Erythroblast (primary cell): ENCODE data around the gene GAS2.

Experiments
- DNase-seq, 2 experiments: peaks; one replicate each; lab custom pipeline; 2025; lab: John Stamatoyannopoulos, UW
- GATA1 ChIP-seq: IDR thresholded peaks from 2 replicates; pipeline ENCODE4 v1.6.1; 2011; ENCODE audit warnings: low read depth, mild to moderate bottlenecking, control low read depth, low read length, moderate library complexity
- POLR2A ChIP-seq: IDR thresholded peaks from 2 replicates; pipeline ENCODE4 v1.6.1; 2011; ENCODE audit warnings: mild to moderate bottlenecking, low read length

The GAS2 gene

DNA sequence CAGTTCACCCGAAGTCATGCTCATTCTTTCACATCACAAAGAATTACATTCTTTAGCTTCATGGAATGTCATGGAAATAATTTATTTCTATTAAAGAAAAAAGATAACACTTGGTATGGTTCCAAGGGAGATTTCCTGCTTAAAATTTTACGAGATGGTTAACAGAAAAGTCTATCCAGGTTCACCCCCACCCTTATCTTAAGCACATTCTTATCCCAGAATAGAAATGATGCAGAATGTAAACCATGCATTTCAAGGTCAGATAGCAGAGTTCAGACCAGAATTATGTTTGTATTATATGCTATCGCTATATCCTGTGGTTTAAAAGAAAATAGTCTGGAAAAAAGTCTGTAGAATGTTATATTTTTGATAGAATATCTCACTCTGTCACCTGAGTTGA is 58.7 kb downstream of the GAS2 start:
- no peak for TF ChIP-seq POLR2A
- no peak for DNase-seq

DNA sequence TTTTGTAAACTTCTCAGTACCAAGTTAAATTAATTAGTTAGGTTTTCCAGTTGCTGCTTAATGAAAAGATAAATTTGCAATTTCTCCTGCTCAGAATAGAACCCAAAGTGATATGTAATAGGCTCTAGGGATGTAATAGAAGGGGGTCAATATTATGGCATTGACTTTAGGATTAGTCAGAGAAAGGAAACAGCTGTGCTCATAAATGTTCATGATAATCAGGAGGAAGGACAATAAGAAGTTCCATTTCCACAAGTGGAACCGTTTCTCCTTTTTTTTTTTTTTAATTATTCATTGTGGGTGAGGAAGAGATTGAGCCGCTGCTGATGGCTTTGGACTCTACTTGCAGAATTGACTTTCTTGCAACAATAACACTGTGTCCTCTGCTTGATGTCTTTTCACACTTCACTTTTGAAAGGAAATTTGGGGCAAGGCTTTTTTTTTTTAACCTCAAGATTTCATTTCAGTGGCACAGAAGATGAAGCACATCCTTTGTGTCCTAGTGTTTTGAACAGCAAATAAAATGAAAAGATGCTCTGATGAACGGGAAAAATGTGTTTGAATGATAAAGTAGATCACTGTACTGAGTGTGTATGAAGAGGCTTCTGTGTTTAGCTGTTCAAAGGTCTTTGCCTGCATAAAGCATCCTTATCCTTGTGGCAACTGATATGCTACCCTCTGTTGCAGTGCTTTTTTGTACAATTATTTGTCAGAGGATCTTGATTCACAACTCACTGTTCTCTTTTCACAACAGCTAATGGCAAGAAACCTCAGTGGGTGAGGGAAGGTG is 62.4 kb downstream of the GAS2 start:
- TF ChIP-seq GATA1 (no peak), POLR2A (no peak)
- DNase-seq, result no peak

DNA sequence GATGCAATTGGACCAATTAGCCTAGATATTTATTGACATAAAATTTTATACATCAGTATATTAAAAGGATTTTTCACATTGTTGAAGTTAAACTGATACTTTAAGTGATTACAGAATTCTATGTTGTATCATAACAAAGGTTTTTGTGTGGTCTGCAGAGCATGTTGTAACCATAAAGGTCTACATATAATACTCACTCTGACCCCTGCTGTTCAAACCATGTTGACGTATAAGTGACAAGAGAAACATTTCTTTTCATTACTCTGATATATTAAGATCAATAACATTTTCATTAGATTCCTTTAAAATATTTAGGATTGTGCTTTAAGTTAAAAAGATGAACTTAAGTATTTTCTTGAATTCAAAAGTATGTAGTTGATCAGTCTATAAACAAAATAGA is 63.9 kb downstream of the GAS2 start:
- no peak for TF ChIP-seq GATA1
- no peak for TF ChIP-seq POLR2A
- peak in 1 of 2 experiments; percentile 6 for DNase-seq

DNA sequence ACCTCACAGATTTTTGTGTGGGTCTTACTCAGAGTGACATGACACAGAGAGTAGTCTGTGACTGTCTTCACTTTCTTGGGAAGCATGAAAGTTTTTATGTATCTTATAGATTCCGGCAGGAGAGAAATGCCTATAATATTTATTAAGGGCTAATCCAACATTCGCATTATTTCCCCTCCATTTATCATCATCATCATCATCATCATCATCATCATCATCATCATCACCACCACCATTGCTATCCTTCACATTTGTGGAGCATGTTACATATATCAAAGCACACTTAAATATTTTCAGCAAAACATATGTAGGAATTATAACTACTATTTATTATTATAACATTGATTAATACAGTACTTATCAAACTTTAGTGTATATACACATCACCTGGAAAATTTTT is 66.2 kb downstream of the GAS2 start:
- no peak for DNase-seq
- TF ChIP-seq GATA1, result no peak
- no peak for TF ChIP-seq POLR2A

DNA sequence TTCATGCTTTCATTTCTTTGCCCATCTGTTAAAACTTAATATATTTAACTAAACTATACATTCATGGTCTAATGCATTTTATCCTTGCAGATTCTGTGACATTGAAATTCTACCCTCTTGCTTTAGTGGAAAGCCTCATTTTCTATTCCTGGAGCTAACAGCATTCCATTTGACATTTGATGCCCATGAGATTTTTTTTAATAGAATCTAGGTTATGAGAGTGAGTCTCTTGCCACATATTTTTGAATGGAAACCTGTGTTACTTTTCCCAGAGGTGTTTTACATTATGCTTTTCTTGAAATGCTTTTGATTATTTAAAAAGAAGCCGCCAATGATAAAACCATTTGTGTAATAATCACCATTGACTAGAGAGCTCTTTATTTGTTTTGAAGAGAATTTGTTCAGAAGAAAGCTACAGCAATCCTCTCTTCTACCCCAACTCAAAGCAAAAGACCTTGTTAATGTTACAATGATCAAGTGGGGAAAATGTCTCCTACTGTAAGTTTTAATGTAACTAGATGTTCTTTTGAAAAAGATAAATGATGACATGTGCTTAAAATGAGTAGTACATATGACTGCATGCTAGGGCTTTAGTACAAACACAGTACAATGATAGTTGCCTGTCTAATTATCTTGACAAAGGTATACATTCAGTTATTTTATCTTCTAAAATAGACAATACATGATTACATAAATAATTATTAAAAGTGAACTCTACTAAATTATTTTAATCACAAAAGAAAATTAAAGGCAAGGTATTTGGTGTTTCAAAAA is 67.3 kb downstream of the GAS2 start:
- TF ChIP-seq POLR2A, result no peak
- TF ChIP-seq GATA1, result no peak
- DNase-seq, result no peak

DNA sequence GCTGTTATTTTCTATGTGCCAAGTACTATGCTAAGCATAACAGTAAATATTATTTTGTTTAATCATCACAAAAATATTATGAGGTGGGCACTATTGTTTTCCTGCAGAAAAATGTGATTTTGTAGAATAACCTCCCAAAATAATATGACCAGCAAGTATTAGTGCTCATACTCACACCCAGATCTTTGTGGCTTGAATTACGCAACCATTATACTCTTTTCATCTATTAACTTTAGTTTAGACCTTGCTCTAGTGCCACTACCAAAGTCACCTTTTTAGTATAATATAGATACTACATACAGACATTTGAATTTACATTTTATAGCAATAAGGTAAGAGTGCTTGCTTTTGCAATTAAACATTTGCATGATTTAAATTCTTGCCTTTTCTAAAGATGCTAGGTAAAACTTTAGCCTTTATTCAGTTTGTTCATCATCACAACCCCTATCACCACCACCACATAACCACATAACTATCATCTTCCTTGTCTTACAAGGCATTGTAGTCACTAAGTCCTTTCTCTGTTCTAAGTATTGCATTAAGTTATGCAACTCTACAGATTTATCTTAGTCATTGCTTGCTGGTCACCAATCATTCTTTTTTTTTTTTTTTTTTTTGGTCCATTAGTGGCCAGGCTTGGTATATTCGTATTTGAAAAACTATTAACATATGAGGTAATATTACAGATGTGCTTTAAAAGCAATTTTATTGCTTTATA is 68.4 kb downstream of the GAS2 start:
- no peak for TF ChIP-seq GATA1
- no peak for TF ChIP-seq POLR2A
- DNase-seq, result peak in 1 of 2 experiments; percentile 9

DNA sequence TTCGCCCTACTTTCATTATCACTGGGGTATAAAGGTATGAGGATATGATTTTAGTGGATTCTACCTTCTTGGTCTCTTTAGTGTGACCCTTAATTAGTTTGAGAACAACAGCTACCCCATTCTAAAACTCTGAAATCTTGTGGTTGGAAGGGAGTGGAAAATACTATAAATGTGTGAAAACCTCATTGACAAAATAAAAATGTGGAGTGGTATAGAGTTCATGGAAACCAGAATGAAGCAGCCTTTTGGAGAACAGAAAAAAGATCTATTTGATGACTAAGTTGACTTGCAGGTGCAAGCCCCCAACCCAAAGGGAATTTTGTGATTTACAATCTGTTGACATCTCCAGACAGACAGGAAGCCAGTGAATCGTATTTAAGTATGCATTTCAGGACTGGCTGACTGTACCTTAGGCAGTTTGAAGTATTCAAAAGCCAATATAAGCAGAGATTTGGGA is 75.8 kb downstream of the GAS2 start:
- TF ChIP-seq POLR2A, result no peak
- TF ChIP-seq GATA1, result no peak
- no peak for DNase-seq

DNA sequence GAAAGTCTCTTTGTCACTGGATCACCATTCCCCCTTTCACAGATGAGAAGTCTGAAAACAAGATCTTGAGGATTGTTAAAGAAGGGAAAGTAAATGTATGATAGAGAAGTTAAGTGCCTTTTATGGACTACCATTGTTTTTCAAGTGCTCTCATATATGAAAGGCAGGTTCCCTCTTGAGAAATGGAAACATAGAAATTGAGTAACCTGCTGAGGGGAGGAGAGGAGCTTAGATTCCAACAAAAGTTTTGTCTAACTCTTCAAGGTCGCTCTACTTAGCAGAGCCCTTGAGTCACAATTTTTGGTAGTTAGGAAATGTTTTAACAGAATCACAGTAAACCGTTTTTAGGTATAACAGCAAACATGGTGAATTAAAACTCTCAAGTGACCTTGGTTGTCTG is 83.1 kb downstream of the GAS2 start:
- no peak for DNase-seq
- TF ChIP-seq GATA1, result no peak
- no peak for TF ChIP-seq POLR2A

DNA sequence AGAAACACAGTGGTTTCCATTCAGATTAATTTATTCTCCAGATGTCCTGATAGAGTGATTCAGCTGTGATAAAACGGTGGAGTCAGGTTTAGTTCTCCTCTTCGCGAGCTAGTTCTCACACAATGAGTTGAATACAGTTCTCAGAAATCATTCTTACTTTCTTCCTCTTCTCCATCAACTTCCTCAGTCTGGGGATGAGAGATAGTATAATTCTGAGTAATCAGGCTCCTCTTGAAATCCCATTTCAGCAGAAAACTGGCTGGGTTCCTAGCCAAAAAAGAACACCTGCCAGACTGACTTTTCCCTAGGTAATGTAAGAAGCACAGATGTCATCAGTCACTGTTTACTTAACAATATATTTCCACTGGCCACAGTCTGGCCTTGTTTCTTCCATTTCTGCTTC is 86.5 kb downstream of the GAS2 start:
- DNase-seq, result no peak

DNA sequence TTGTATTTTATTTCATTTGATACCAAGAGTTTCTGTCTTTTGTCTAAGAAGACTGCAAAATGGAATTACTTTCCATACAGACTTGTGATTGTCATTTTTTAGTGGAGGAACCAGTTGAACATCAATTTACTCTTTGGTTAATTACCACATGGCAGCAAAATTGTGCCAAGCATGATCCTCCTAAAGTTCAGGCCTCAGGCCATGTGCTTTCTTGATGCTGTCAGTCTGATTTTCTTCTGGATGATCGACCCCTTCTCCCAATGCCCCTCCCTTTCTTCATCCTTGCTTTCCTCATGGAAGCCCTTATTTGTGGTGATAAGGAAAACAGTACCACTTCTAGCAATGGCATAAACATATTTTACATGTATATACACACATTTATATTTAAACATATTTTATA is 87.0 kb downstream of the GAS2 start:
- DNase-seq, result no peak
- TF ChIP-seq GATA1 (no peak), POLR2A (no peak)

More for the DNA sequence above, 86.5 kb downstream of the GAS2 start:
- TF ChIP-seq GATA1 (no peak), POLR2A (no peak)

DNA sequence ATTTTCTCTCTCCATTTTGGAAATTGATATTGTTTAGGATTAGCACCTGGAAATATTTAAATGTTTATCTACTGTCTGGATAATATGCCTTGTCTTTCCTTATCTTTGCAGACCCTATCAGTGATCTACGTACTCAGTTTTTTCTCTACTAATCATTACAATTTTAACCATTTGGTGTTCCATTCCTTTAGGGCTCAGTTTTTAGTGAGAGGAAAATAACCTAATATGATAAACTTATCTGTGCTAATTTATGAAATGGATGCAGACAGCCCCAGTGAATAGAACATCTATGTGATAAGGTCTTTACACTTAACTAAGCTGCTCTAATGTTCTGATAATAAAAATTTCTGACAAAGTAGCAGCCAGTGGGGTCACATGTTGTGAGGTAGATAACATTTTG is 94.7 kb downstream of the GAS2 start:
- no peak for DNase-seq
- no peak for TF ChIP-seq GATA1

DNA sequence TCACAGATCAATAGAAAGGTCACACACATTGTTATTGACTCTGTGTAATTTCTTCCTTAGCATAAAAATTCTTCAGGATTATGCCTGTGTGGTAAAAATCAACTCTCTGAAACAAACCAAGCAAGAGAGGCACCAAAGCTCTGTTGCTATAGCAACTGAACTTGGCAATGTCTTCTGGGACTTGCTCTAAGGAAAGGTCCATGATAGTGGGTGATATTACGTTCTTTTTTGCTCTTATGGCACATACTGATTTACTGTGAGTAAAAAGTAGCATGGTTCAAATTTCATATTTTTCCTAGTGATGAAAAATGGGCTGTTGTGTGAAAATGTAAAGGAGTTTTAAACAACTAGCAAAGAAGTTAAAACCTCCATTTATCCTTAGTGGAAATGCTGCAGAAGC is 96.8 kb downstream of the GAS2 start:
- DNase-seq, result no peak

DNA sequence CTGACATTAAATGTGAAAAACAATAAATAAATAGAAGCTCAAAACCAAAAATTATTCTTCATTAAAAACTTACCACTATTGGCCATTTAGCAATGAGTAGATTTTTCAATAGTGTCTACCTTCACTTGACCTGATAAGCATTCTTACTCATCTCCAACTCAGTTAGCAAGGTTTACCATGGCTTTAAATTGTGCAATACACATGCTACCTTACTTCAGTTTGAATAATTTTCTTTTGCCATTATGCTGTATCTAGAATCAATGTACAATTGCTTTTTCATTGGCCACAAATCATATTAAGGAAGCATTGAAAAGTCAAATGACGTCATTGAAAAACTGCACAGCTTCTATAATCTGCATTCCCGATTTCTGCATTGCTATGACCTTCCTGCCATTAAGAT is 98.3 kb downstream of the GAS2 start:
- DNase-seq, result no peak
- no peak for TF ChIP-seq GATA1
- TF ChIP-seq POLR2A, result no peak

More for the DNA sequence above, 96.8 kb downstream of the GAS2 start:
- TF ChIP-seq POLR2A, result no peak
- TF ChIP-seq GATA1, result no peak

DNA sequence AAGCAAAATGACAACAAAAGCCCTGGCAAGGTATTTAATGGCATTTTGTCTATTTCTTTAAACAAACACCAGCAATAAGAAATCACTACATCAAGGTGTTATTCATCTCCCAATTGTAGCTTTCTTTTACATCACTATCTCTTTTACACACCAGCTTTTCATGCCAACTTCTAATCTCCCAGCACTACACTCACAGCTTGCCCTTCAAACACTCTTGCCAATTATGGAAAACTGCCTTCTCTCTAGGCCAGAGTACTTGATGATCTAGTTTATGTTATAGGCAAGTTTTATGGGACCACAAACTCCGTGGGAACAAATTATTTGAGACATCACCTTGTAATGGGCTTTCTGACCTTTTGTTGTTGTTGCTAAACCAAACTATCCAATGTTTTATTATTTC is 101.9 kb downstream of the GAS2 start:
- TF ChIP-seq GATA1 (no peak), POLR2A (no peak)
- no peak for DNase-seq
